H1 (cell line): ENCODE results near the gene PDGFA. TPM values are rescaled to one million over a fixed set of nuclear protein-coding genes. Genes with fewer than 3 reads are reported as not detected.
A peak's percentile ranks its signal among the peaks of the same experiment; 100 is the strongest.

ENCODE experiments used
- CTCF ChIA-PET: fragments of 300-600 bp; sonication (Branson Sonifier 250); formaldehyde crosslinking; loops from one replicate; lab custom pipeline; 2021; ENCODE audit not compliant: partially characterized antibody; lab: Charles Lee
- POLR2A ChIA-PET: fragments of 300-600 bp; sonication (Branson Sonifier 250); formaldehyde crosslinking; loops from one replicate; lab custom pipeline; 2021; ENCODE audit warnings: inconsistent platforms; ENCODE audit not compliant: partially characterized antibody; lab: Charles Lee
- DNase-seq, 2 experiments: peaks; one replicate each; pipeline versions ENCODE4 v3.0.0 to v3.0.0-alpha.2; 2010 to 2022; ENCODE audit warnings: low spot score in 2 of 2, low read depth in 1 of 2, mixed read lengths in 1 of 2
- FAIRE-seq: peaks from 2 replicates; lab custom pipeline; 2011; peaks lifted over from hg19 to GRCh38; lab: Jason Lieb, UNC
- H2AFZ ChIP-seq: 2 replicates; pipeline ENCODE4 v1.8.1; 2012; ENCODE audit warnings: low read length, inconsistent platforms
- H2AK5ac ChIP-seq: 2 replicates; pipeline ENCODE4 v1.6.1; 2013; ENCODE audit warnings: low read depth, low read length
- H2BK120ac ChIP-seq: replicated peaks from 2 replicates; pipeline ENCODE3; 2013; ENCODE audit warnings: low read depth, low read length, inconsistent platforms
- H2BK12ac ChIP-seq: 2 replicates; pipeline ENCODE4 v1.6.1; 2013; ENCODE audit warnings: low read depth, low read length
- H2BK15ac ChIP-seq: 2 replicates; pipeline ENCODE4 v1.6.1; 2013; ENCODE audit warnings: low read length
- H2BK20ac ChIP-seq: 2 replicates; pipeline ENCODE4 v1.6.1; 2013; ENCODE audit warnings: low read length
- H2BK5ac ChIP-seq: 2 replicates; pipeline ENCODE4 v1.6.1; 2013; ENCODE audit warnings: low read depth, low read length
- H3K14ac ChIP-seq: 2 replicates; pipeline ENCODE4 v1.6.1; 2013; ENCODE audit warnings: inconsistent platforms; ENCODE audit not compliant: insufficient read length
- H3K18ac ChIP-seq: 2 replicates; pipeline ENCODE4 v1.6.1; 2013; ENCODE audit warnings: low read length; ENCODE audit errors: extremely low read depth
- H3K23ac ChIP-seq: 2 replicates; pipeline ENCODE4 v1.6.1; 2013; ENCODE audit warnings: inconsistent platforms; ENCODE audit not compliant: insufficient read length
- H3K23me2 ChIP-seq: 2 replicates; pipeline ENCODE4 v1.6.1; 2013; ENCODE audit warnings: low read depth, low read length
- H3K27ac ChIP-seq: 2 replicates; pipeline ENCODE4 v1.6.1; 2011; ENCODE audit warnings: low read depth, low read length, inconsistent platforms
- H3K27me3 ChIP-seq, 4 experiments: replicated peaks in 1 of 4; 1 replicate in 1 of 4; 2 replicates in 3 of 4; pipeline versions ENCODE4 v1.6.1 to v1.8.1; 2011 to 2013; ENCODE audit warnings: low read length in 3 of 4, mild to moderate bottlenecking in 3 of 4, inconsistent platforms in 2 of 4, mixed read lengths in 2 of 4, moderate library complexity in 1 of 4; ENCODE audit not compliant: control insufficient read depth in 3 of 4, insufficient read depth in 3 of 4; ENCODE audit errors: extremely low read depth in 1 of 4
- H3K36me3 ChIP-seq, 4 experiments: 2 replicates each; pipeline versions ENCODE4 v1.6.1 to v1.8.1; 2011 to 2013; ENCODE audit warnings: mild to moderate bottlenecking in 4 of 4, low read length in 3 of 4, moderate library complexity in 2 of 4, control low read depth in 1 of 4, inconsistent platforms in 1 of 4; ENCODE audit not compliant: insufficient read depth in 4 of 4, control insufficient read depth in 2 of 4
- H3K4ac ChIP-seq: replicated peaks from 2 replicates; pipeline ENCODE3; 2013; ENCODE audit warnings: low read length, low read depth, mixed read lengths, inconsistent platforms; ENCODE audit not compliant: insufficient read length
- H3K4me1 ChIP-seq, 4 experiments: replicated peaks in 1 of 4; 1 replicate in 1 of 4; 2 replicates in 3 of 4; pipeline versions ENCODE4 v1.6.1 to v1.8.1; 2011 to 2013; ENCODE audit warnings: low read length in 3 of 4, inconsistent platforms in 2 of 4, mixed read lengths in 1 of 4; ENCODE audit not compliant: insufficient read depth in 4 of 4, control insufficient read depth in 3 of 4
- H3K4me2 ChIP-seq, 2 experiments: 2 replicates each; pipeline versions ENCODE4 v1.6.1 to v1.8.1; 2011 to 2013; ENCODE audit warnings: low read depth in 2 of 2, low read length in 2 of 2, control low read depth in 1 of 2, inconsistent platforms in 1 of 2, mild to moderate bottlenecking in 1 of 2; ENCODE audit not compliant: insufficient read depth in 1 of 2
- H3K4me3 ChIP-seq, 4 experiments: fragments of 200-600, 300-600 bp in 1 of 4; sonication (generic), shearing (Covaris generic), sonication (Bioruptor Twin) in 1 of 4; 2 replicates each; pipeline versions ENCODE4 v1.5.1 to v1.8.1; 2011 to 2016; ENCODE audit warnings: low read length in 4 of 4, low read depth in 3 of 4, control low read depth in 2 of 4, inconsistent platforms in 2 of 4, mild to moderate bottlenecking in 2 of 4, mixed read lengths in 1 of 4, moderate library complexity in 1 of 4; ENCODE audit not compliant: insufficient read depth in 2 of 4; ENCODE audit errors: extremely low read depth in 1 of 4
- H3K56ac ChIP-seq: replicated peaks from 2 replicates; pipeline ENCODE3; 2013; ENCODE audit warnings: low read depth, mild to moderate bottlenecking, mixed read lengths, low read length, inconsistent platforms; ENCODE audit not compliant: insufficient read length
- H3K79me1 ChIP-seq: 2 replicates; pipeline ENCODE4 v1.6.1; 2013; ENCODE audit warnings: low read depth, low read length, control low read depth
- H3K79me2 ChIP-seq, 2 experiments: 2 replicates each; pipeline versions ENCODE4 v1.6.1 to v1.8.1; 2012 to 2013; ENCODE audit warnings: low read length in 2 of 2, mild to moderate bottlenecking in 2 of 2, inconsistent platforms in 1 of 2; ENCODE audit not compliant: insufficient read depth in 2 of 2, control insufficient read depth in 1 of 2
- H3K9ac ChIP-seq, 4 experiments: replicated peaks in 1 of 4; 1 replicate in 1 of 4; 2 replicates in 3 of 4; pipeline versions ENCODE4 v1.6.1 to v1.8.1; 2011 to 2013; ENCODE audit warnings: low read depth in 3 of 4, low read length in 3 of 4, control low read depth in 2 of 4, mild to moderate bottlenecking in 2 of 4, moderate library complexity in 2 of 4, inconsistent platforms in 1 of 4; ENCODE audit errors: extremely low read depth in 1 of 4
- H3K9me3 ChIP-seq, 2 experiments: 2 replicates each; pipeline versions ENCODE4 v1.6.1 to v1.8.1; 2012 to 2013; ENCODE audit warnings: mild to moderate bottlenecking in 2 of 2, moderate library complexity in 2 of 2, control low read depth in 1 of 2, inconsistent platforms in 1 of 2, low read depth in 1 of 2, low read length in 1 of 2, mixed read lengths in 1 of 2; ENCODE audit not compliant: insufficient read depth in 2 of 2
- H4K20me1 ChIP-seq, 2 experiments: replicated peaks in 1 of 2; 2 replicates each; pipeline versions ENCODE3 to v1.8.1; 2011 to 2013; ENCODE audit warnings: inconsistent platforms in 2 of 2, low read length in 2 of 2, mild to moderate bottlenecking in 1 of 2; ENCODE audit not compliant: insufficient read depth in 2 of 2, control insufficient read depth in 1 of 2
- H4K5ac ChIP-seq: 2 replicates; pipeline ENCODE4 v1.6.1; 2013; ENCODE audit warnings: low read length, low read depth, mixed read lengths, inconsistent platforms; ENCODE audit not compliant: insufficient read length
- H4K8ac ChIP-seq: 2 replicates; pipeline ENCODE4 v1.8.0; 2013; ENCODE audit warnings: mild to moderate bottlenecking, moderate library complexity, low read length, inconsistent platforms; ENCODE audit not compliant: insufficient read depth; ENCODE audit errors: extremely low read depth
- H4K91ac ChIP-seq: replicated peaks from 2 replicates; pipeline ENCODE3; 2013; ENCODE audit warnings: low read length, mixed read lengths, inconsistent platforms; ENCODE audit not compliant: insufficient read length
- HDAC6 ChIP-seq: IDR thresholded peaks from one replicate; pipeline ENCODE4 v1.7.1; 2012; ENCODE audit warnings: low read depth, mild to moderate bottlenecking, inconsistent platforms, low read length, moderate library complexity
- KDM1A ChIP-seq: fragments of 200-600, 300-600 bp; sonication (generic); IDR thresholded peaks from 2 replicates; pipeline ENCODE4 v1.7.1; 2016; ENCODE audit warnings: mild to moderate bottlenecking, low read length, borderline replicate concordance
- RBBP5 ChIP-seq: IDR thresholded peaks from 2 replicates; pipeline ENCODE4 v1.7.1; 2012; ENCODE audit warnings: low read depth, mild to moderate bottlenecking, inconsistent platforms, low read length, moderate library complexity, borderline replicate concordance
- SP1 ChIP-seq: IDR thresholded peaks from 2 replicates; pipeline ENCODE4 v1.6.1; 2011; ENCODE audit warnings: low read depth, low read length
- TAF1 ChIP-seq: IDR thresholded peaks from 2 replicates; pipeline ENCODE4 v1.6.1; 2011; ENCODE audit warnings: mild to moderate bottlenecking, low read depth, low read length
- WGBS, 2 experiments: shearing (Covaris generic) in 1 of 2; methylation state at CpG; one replicate each; pipeline versions ENCODE4 v1.1.6 to v1.1.7; 2013 to 2015; ENCODE audit warnings: low lambda C conversion rate in 2 of 2, mixed read lengths in 2 of 2, inconsistent platforms in 1 of 2, low coverage in 1 of 2, missing lambda C conversion rate in 1 of 2; ENCODE audit not compliant: insufficient replicate concordance in 2 of 2, insufficient coverage in 1 of 2, insufficient read length in 1 of 2; ENCODE audit errors: extremely low coverage in 1 of 2, missing lambda C conversion rate in 1 of 2; 5-methylcytosine and 5-hydroxymethylcytosine counted together
- polyA plus RNA-seq, 7 experiments: library from polyadenylated mRNA; depleted of rRNA in 3 of 7; stranded (reverse) in 5 of 7; unstranded in 2 of 7; fragments of >200 nt in 5 of 7; fragments of 200-250 nt in 2 of 7; gene quantifications; 1 replicate in 5 of 7; 2 replicates in 1 of 7; 4 replicates in 1 of 7; pipeline versions ENCODE4 v1.2.1 to v1.2.3, GENCODE V29; 2011 to 2013; ENCODE audit warnings: missing spikeins in 2 of 7, mixed read lengths in 2 of 7
- total RNA-seq: library from RNA; stranded (reverse); fragmentation: NEBNext Ultra II Directional; extraction: Animal tissue kit (Norgen Biotek cat#: 25700); gene quantifications from 2 replicates; pipeline ENCODE4 v1.2.1, GENCODE V29; 2021

Gene PDGFA
- total and polyA plus RNA-seq, 2 of the 8 experiments (the other 6 are each of a cell fraction or from before 2014, with no cell fraction given), result 21.1 to 43.0 TPM

- DNase-seq (no peak), FAIRE-seq (no peak)
- Histone ChIP-seq H2BK120ac (no peak overlapping the region), H3K23me2 (peaks cover 10% of the 10 kb centered on the region; the same call in 1 of the 2 replicates), H2AFZ (no peak overlapping the region), H3K79me1 (0 out of 2 replicates have a peak, but pooled peaks cover 4% of the 10 kb centered on the region), H4K5ac (no peak overlapping the region), H3K9me3 (peaks cover 0 to 3% of the 10 kb centered on the region in 2 experiments; a peak in 1 of 4 replicates), H3K4me1 (peaks cover 0 to 4% (median under 1%) of the 10 kb centered on the region in 4 experiments; a peak in 1 of 7 replicates), H4K20me1 (peaks cover 3 to 12% of the 10 kb centered on the region in 2 experiments), H3K14ac (no peak overlapping the region), H2BK12ac (peak overlapping the region; percentile 35; the same call in 1 of the 2 replicates), H2BK20ac (no peak overlapping the region), H3K27me3 (no peaks in the 10 kb centered on the region), H3K4me3 (no peak overlapping the region), H2BK5ac (peak overlapping the region; percentile 54; the same call in 1 of the 2 replicates), H3K79me2 (no peaks in the 10 kb centered on the region; a peak in 1 of 4 replicates), H3K18ac (no peak overlapping the region), H3K4ac (no peak overlapping the region), H4K91ac (no peak overlapping the region), H4K8ac (no peak overlapping the region), H3K23ac (no peak overlapping the region), H2AK5ac (no peak overlapping the region), H3K9ac (no peak overlapping the region), H2BK15ac (no peak overlapping the region), H3K4me2 (no peak overlapping the region), H3K56ac (no peak overlapping the region), H3K36me3 (no peaks in the 10 kb centered on the region; a peak in 1 of 8 replicates), H3K27ac (no peak overlapping the region)
- ChIA-PET POLR2A (no interaction called here), CTCF (no interaction called here)
- 92% methylated on average over 11 of the region's 11 CpGs; no CpG with 5 or more reads in 1 of the 2 experiments for WGBS, 2 experiments
- TF ChIP-seq HDAC6, result no peak
- TF ChIP-seq SP1, result no peak
- no peak for TF ChIP-seq RBBP5
- TF ChIP-seq TAF1, result no peak
- peak; percentile 28; the same call in 1 of the 2 replicates for TF ChIP-seq KDM1A
Observed at GRCh38 chr7:563629-564170, 44.1 kb upstream of the PDGFA start.
